CD4-positive, CD25-positive, alpha-beta regulatory T cell (primary cell): ENCODE data around the gene ERBB4. TPM values are rescaled to one million over a fixed set of nuclear protein-coding genes. Genes with fewer than 3 reads are reported as not detected.

Experiments used
- ATAC-seq, 2 donors: fragments of 150-1000 bp; cut with Tn5 transposase; one replicate each; pipeline ENCODE4 v1.10.0; 2021; ENCODE audit warnings: low read depth in 2 of 2, moderate number of reproducible peaks in 2 of 2, moderate library complexity in 1 of 2
- DNase-seq, 3 donors: peaks; one replicate each; pipeline versions ENCODE4 v3.0.0 to v3.0.0-alpha.2; 2012 to 2022; ENCODE audit warnings: mixed read lengths in 1 of 3
- H3K27ac ChIP-seq: one replicate; pipeline ENCODE4 v1.7.0; 2013; ENCODE audit warnings: mild to moderate bottlenecking, low read length; ENCODE audit not compliant: insufficient read depth, poor library complexity, severe bottlenecking
- H3K27me3 ChIP-seq: one replicate; pipeline ENCODE4 v1.7.0; 2013; ENCODE audit warnings: low read length; ENCODE audit not compliant: control insufficient read depth, insufficient read depth
- H3K36me3 ChIP-seq: one replicate; pipeline ENCODE4 v1.7.0; 2013; ENCODE audit warnings: mild to moderate bottlenecking, low read length, moderate library complexity; ENCODE audit not compliant: control insufficient read depth, insufficient read depth
- H3K4me1 ChIP-seq: 2 replicates; pipeline ENCODE4 v1.7.0; 2013; ENCODE audit warnings: mild to moderate bottlenecking, low read length; ENCODE audit not compliant: insufficient read depth, control insufficient read depth, poor library complexity, severe bottlenecking
- H3K4me3 ChIP-seq: one replicate; pipeline ENCODE4 v1.7.0; 2013; ENCODE audit warnings: low read depth, mild to moderate bottlenecking, low read length, moderate library complexity
- H3K9me3 ChIP-seq, 2 experiments: 1 replicate in 1 of 2; 2 replicates in 1 of 2; pipeline ENCODE4 v1.7.0; 2013; ENCODE audit warnings: low read length in 2 of 2, mild to moderate bottlenecking in 1 of 2, moderate library complexity in 1 of 2; ENCODE audit not compliant: control insufficient read depth in 2 of 2
- H3K27ac Mint-ChIP-seq, 3 donors: one replicate each; pipeline ENCODE4 v1.8.0; 2020 to 2022; ENCODE audit warnings: mild to moderate bottlenecking in 3 of 3, mixed read lengths in 3 of 3, moderate library complexity in 2 of 3
- H3K27me3 Mint-ChIP-seq: one replicate; pipeline ENCODE4 v1.8.0; 2022; ENCODE audit warnings: mild to moderate bottlenecking, mixed read lengths
- H3K36me3 Mint-ChIP-seq: one replicate; pipeline ENCODE4 v1.8.0; 2020; ENCODE audit warnings: mixed read lengths
- H3K4me1 Mint-ChIP-seq, 4 donors: one replicate each; pipeline ENCODE4 v1.8.0; 2020 to 2022; ENCODE audit warnings: mixed read lengths in 4 of 4, mild to moderate bottlenecking in 1 of 4
- H3K4me3 Mint-ChIP-seq, 4 donors: one replicate each; pipeline ENCODE4 v1.8.0; 2020 to 2022; ENCODE audit warnings: mild to moderate bottlenecking in 4 of 4, mixed read lengths in 4 of 4, moderate library complexity in 3 of 4
- H3K9me3 Mint-ChIP-seq, 7 donors: one replicate each; pipeline ENCODE4 v1.8.0; 2020 to 2022; ENCODE audit warnings: mixed read lengths in 7 of 7, mild to moderate bottlenecking in 3 of 7, moderate library complexity in 2 of 7
- polyA plus RNA-seq, 4 donors: library from polyadenylated mRNA; unstranded; fragments of 300-500 nt; fragmentation: Illumina TruSeq; gene quantifications; one replicate each; pipeline ENCODE4 v1.2.3, GENCODE V29; 2021
- total RNA-seq: library from RNA; stranded (reverse); gene quantifications from one replicate; pipeline ENCODE4 v1.2.3, GENCODE V29; 2022

Gene ERBB4
- total and polyA plus RNA-seq, 5 donors from 2014 or later: not detected

GRCh38 chr2:212042562-212042961 is 496.0 kb downstream of the ERBB4 start:
- Histone ChIP-seq H3K36me3 (no peaks in the 10 kb centered on the region), H3K27me3 (no peaks in the 10 kb centered on the region), H3K27ac (no peak overlapping the region), H3K4me3 (no peak overlapping the region), H3K4me1 (no peaks in the 10 kb centered on the region), H3K9me3 (no peaks in the 10 kb centered on the region)
- H3K27ac Mint-ChIP-seq: no peak overlapping the region
- H3K9me3 Mint-ChIP-seq: peaks cover 0 to 4% (median 0%) of the 10 kb centered on the region in 7 donors
- H3K4me1 Mint-ChIP-seq: no peaks in the 10 kb centered on the region
- H3K36me3 Mint-ChIP-seq: no peaks in the 10 kb centered on the region
- ATAC-seq (no peak), DNase-seq (no peak)
- H3K4me3 Mint-ChIP-seq: no peak overlapping the region
- no peaks in the 10 kb centered on the region for H3K27me3 Mint-ChIP-seq

- H3K27ac Mint-ChIP-seq: no peak overlapping the region
- peaks cover 0 to 10% (median 0%) of the 10 kb centered on the region in 7 donors for H3K9me3 Mint-ChIP-seq
- Histone ChIP-seq H3K27ac (no peak overlapping the region), H3K9me3 (no peaks in the 10 kb centered on the region), H3K36me3 (no peaks in the 10 kb centered on the region), H3K4me3 (no peak overlapping the region), H3K4me1 (no peaks in the 10 kb centered on the region), H3K27me3 (no peaks in the 10 kb centered on the region)
- no peak overlapping the region for H3K4me3 Mint-ChIP-seq
- no peaks in the 10 kb centered on the region for H3K4me1 Mint-ChIP-seq
- H3K36me3 Mint-ChIP-seq: no peaks in the 10 kb centered on the region
- no peak for ATAC-seq
- DNase-seq: no peak
- no peaks in the 10 kb centered on the region for H3K27me3 Mint-ChIP-seq
Observed at GRCh38 chr2:212037062-212037461, 501.5 kb downstream of the ERBB4 start.

DNA sequence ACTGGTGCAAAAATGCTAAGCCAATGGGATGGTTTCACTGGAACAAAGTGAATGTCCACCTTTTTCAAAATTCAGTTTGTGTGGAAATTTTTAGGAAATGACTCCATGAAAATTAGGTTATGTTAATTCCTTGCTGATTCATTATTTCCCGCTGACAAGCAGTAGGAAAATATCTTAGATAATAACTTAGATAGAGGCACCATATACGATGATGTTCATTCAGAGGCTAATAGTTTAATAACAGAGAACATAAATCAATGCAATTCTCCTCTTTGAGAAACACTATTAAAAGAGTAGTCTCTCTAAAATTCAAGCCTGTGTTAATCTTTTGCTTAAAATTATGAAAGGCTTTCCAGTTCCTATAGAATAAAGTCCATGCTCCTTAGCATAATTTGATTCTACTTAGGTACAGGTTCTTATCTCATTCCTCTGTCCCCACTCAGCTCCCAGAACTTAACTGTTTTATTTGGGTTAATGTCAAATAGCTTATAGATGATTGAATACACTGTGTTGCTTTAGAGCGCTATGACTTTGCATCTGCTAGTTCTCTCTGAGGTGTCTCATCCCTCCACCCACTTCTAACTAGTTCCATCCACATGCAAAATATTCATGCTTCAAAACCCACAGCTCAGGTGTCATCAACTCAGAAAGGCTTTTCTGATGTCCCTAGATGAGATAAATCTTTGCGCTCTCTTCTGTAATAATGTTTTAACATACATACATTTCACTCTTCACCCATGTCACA is 503.6 kb downstream of the ERBB4 start:
- Mint-ChIP-seq H3K9me3 (peaks cover 0 to 8% (median 0%) of the 10 kb centered on the region in 7 donors), H3K4me1 (no peaks in the 10 kb centered on the region), H3K27me3 (no peaks in the 10 kb centered on the region), H3K27ac (no peak overlapping the region), H3K36me3 (no peaks in the 10 kb centered on the region), H3K4me3 (no peak overlapping the region)
- Histone ChIP-seq H3K27me3 (no peaks in the 10 kb centered on the region), H3K27ac (no peak overlapping the region), H3K9me3 (no peaks in the 10 kb centered on the region), H3K36me3 (no peaks in the 10 kb centered on the region), H3K4me1 (no peaks in the 10 kb centered on the region), H3K4me3 (no peak overlapping the region)
- DNase-seq: no peak
- no peak for ATAC-seq

- no peak overlapping the region for H3K27ac ChIP-seq
- no peaks in the 10 kb centered on the region for H3K36me3 Mint-ChIP-seq
- no peaks in the 10 kb centered on the region for H3K9me3 ChIP-seq
- H3K27me3 Mint-ChIP-seq: no peaks in the 10 kb centered on the region
- no peak overlapping the region for H3K4me3 ChIP-seq
- H3K4me1 Mint-ChIP-seq: no peaks in the 10 kb centered on the region
- H3K9me3 Mint-ChIP-seq: peaks cover 0 to 8% (median 0%) of the 10 kb centered on the region in 7 donors
- H3K4me1 ChIP-seq: no peaks in the 10 kb centered on the region
- H3K27ac Mint-ChIP-seq: no peak overlapping the region
- H3K27me3 ChIP-seq: no peaks in the 10 kb centered on the region
- DNase-seq: no peak
- no peak for ATAC-seq
- no peaks in the 10 kb centered on the region for H3K36me3 ChIP-seq
- no peak overlapping the region for H3K4me3 Mint-ChIP-seq
Observed at GRCh38 chr2:212033888-212034287, 504.7 kb downstream of the ERBB4 start.

- Mint-ChIP-seq H3K4me1 (no peaks in the 10 kb centered on the region), H3K27me3 (no peaks in the 10 kb centered on the region), H3K27ac (no peak overlapping the region), H3K36me3 (no peaks in the 10 kb centered on the region), H3K9me3 (peaks cover 0 to 8% (median 0%) of the 10 kb centered on the region in 7 donors), H3K4me3 (no peak overlapping the region)
- H3K9me3 ChIP-seq: no peaks in the 10 kb centered on the region
- no peak for ATAC-seq
- H3K27ac ChIP-seq: no peak overlapping the region
- H3K27me3 ChIP-seq: no peaks in the 10 kb centered on the region
- H3K4me3 ChIP-seq: no peak overlapping the region
- no peak for DNase-seq
- no peaks in the 10 kb centered on the region for H3K4me1 ChIP-seq
- no peaks in the 10 kb centered on the region for H3K36me3 ChIP-seq
Observed at GRCh38 chr2:212032536-212033219, 505.9 kb downstream of the ERBB4 start.

DNA sequence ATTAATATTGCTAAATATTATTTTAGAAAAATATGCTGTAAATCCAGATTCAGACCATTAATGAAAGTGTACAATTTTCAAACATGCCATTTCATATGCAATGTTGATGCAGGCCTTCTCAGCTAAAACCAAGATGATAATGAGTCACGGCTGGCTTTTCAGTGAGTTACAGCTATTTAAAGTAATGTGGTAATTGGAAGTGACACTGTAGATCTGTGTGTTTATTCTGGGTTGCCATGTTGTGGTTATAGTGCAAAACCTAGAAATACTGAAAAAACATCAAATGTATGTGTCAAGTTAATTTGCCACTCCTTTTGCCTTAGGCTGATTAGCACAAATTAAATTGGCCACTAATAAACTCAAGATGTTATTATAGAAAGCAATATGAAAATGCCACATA is 506.6 kb downstream of the ERBB4 start:
- Mint-ChIP-seq H3K4me3 (no peak overlapping the region), H3K4me1 (no peaks in the 10 kb centered on the region), H3K27ac (no peak overlapping the region), H3K27me3 (no peaks in the 10 kb centered on the region), H3K36me3 (no peaks in the 10 kb centered on the region), H3K9me3 (peaks cover 0 to 8% (median 0%) of the 10 kb centered on the region in 7 donors)
- no peaks in the 10 kb centered on the region for H3K9me3 ChIP-seq
- no peaks in the 10 kb centered on the region for H3K27me3 ChIP-seq
- ATAC-seq (no peak), DNase-seq (no peak)
- H3K36me3 ChIP-seq: no peaks in the 10 kb centered on the region
- no peaks in the 10 kb centered on the region for H3K4me1 ChIP-seq
- H3K27ac ChIP-seq: no peak overlapping the region
- H3K4me3 ChIP-seq: no peak overlapping the region

DNA sequence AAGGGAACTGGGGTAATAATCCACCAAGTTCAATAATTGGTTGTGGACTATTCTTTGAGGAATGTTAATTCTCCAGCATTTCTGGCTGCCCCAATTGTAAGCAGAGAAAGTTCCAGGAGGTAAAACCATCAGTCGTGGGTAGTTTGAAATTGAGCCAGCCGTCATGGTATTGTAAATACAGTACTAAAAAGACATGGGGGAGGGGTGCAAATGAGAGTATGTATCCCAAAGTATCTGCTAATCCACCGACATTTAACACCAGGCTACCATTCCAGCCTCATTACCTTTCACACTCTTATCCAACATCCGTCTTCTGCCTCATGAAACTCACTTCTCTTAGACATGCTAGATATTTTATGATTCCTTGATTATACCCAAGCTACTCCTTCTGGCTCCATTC is 507.9 kb downstream of the ERBB4 start:
- Histone ChIP-seq H3K27me3 (no peaks in the 10 kb centered on the region), H3K4me3 (no peak overlapping the region), H3K27ac (no peak overlapping the region), H3K9me3 (no peaks in the 10 kb centered on the region), H3K4me1 (no peaks in the 10 kb centered on the region), H3K36me3 (no peaks in the 10 kb centered on the region)
- ATAC-seq (no peak), DNase-seq (no peak)
- H3K4me1 Mint-ChIP-seq: no peaks in the 10 kb centered on the region
- no peak overlapping the region for H3K4me3 Mint-ChIP-seq
- H3K27ac Mint-ChIP-seq: no peak overlapping the region
- peaks cover 0 to 8% (median 0%) of the 10 kb centered on the region in 7 donors for H3K9me3 Mint-ChIP-seq
- H3K27me3 Mint-ChIP-seq: no peaks in the 10 kb centered on the region
- no peaks in the 10 kb centered on the region for H3K36me3 Mint-ChIP-seq
